Testis (tissue), 2 donors: ENCODE measurements around the gene RELA.

ENCODE experiments used
- CTCF ChIP-seq, 3 experiments: fragments of 450-650 bp in 2 of 3; fragments of 200-600 bp in 1 of 3; sonication (generic) in 1 of 3; IDR thresholded peaks; one replicate each; pipeline ENCODE4 v1.5.1; 2016 to 2019; ENCODE audit warnings: antibody characterized with exemption in 3 of 3, mild to moderate bottlenecking in 2 of 3, moderate library complexity in 1 of 3
- POLR2A ChIP-seq: fragments of 450-650 bp; IDR thresholded peaks from one replicate; pipeline ENCODE4 v1.6.1; 2017; ENCODE audit warnings: antibody characterized with exemption, mild to moderate bottlenecking, moderate library complexity

DNA sequence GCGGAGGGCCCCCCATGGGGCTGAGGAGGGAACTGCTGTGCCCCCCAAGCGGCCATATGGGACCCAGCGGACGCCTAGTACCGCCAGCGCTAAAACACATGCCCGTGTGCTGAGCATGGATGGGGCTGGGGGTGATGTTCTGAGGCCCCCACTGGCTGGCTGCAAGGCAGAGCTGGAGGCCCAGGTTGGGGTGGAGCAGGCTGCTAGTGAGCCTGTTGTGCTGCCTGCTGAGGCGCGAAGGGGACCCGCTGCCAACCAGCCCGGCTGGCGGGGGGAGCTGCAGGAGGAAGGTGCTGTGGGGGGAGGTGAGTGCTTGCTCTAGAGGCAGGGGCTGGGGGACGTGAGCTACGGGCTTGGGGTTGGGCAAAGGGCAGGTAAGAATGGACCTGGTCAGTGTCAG, 44.0 kb downstream of the RELA start:
- TF ChIP-seq CTCF (IDR thresholded peaks at IDR 0.05) (no peak), POLR2A (no peak)
